WERI-Rb-1 (cell line): Measurements from ENCODE around the gene STX7.

Experiments used
- DNase-seq: peaks from one replicate; pipeline ENCODE4 v3.0.0-alpha.2; 2020
- H3K27ac ChIP-seq: fragments of 250-450 bp; sonication (Bioruptor Pico); 2 replicates; pipeline ENCODE4 v1.5.1; 2020; ENCODE audit warnings: mild to moderate bottlenecking, moderate library complexity
- H3K27me3 ChIP-seq: fragments of 250-450 bp; sonication (Bioruptor Pico); 2 replicates; pipeline ENCODE4 v1.5.1; 2021; ENCODE audit warnings: mild to moderate bottlenecking, low read depth, moderate library complexity; ENCODE audit not compliant: insufficient read depth, severe bottlenecking
- H3K36me3 ChIP-seq: fragments of 250-450 bp; sonication (Bioruptor Pico); 2 replicates; pipeline ENCODE4 v1.5.1; 2020; ENCODE audit warnings: mild to moderate bottlenecking, moderate library complexity
- H3K4me3 ChIP-seq: 2 replicates; pipeline ENCODE4 v1.5.1; 2011; ENCODE audit warnings: low read depth, mild to moderate bottlenecking, control low read depth, low read length
- H3K9me3 ChIP-seq: fragments of 250-450 bp; sonication (Bioruptor Pico); 2 replicates; pipeline ENCODE4 v1.5.1; 2021; ENCODE audit warnings: mild to moderate bottlenecking, moderate library complexity; ENCODE audit not compliant: severe bottlenecking
- TF ChIP-seq, protein P1 (sequence below): IDR thresholded peaks from 2 replicates; pipeline ENCODE4 v1.5.1; 2011; ENCODE audit warnings: low read depth, mild to moderate bottlenecking, control low read depth, inconsistent platforms, low read length

The STX7 gene

DNA sequence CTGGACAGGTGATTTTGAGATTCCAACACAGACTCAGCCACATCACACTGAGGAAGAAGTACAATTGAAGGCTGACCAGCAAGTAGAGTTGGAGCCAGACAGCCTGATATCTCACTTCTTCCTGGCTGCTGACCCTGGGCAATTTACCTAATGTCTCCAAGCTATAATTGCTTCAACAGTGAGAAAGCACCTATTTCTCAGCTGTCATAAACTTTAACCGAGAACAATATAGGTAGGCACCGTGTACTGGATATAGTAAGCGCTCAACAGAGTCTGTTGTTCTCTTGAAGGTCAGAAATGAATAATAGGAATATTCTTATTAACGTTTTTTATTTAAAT, 28.3 kb downstream of the STX7 start:
- Histone ChIP-seq H3K9me3 (no peaks in the 10 kb centered on the region), H3K27ac (no peak overlapping the region)

DNA sequence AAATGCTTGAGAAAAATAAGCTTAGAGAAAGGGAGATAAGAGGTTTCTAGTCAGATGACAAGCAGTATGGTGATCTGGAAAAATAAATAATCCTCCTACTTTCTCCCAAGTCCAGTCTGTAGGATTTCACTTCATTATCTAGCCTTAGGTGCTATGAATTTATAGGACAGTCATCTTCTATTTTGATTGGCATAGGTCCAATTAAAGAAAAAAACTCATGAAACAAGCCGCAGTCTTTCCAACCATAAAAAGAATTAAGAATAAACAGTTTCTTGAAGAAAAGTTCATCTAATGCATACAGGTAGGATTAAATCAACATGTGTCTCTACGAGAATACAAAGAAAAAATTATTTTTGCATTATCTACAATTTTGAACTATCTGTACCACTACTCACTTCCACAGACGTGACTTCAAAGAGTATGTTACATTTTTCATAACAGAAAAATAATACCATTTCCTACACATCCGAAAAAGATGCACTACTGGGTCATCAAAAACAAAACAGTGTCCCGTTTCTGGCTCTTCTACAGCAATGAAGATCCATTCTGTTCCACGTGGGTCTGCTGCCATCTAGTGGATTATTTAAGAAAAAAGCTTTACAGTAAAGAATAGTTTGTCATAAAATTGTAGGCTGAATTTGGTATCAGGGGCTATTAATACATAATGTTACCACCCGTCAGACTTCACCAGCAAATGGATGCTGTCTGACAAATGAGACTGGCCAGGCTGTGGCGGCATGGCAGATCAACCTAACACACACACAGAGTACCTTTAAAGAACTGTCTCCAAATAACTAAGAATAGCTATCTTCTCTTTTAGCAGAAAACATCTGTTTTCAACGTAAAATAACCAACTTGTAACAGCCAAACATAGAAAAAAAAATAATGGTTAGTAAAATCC, 28.9 kb downstream of the STX7 start:
- TF ChIP-seq, protein P1, sequence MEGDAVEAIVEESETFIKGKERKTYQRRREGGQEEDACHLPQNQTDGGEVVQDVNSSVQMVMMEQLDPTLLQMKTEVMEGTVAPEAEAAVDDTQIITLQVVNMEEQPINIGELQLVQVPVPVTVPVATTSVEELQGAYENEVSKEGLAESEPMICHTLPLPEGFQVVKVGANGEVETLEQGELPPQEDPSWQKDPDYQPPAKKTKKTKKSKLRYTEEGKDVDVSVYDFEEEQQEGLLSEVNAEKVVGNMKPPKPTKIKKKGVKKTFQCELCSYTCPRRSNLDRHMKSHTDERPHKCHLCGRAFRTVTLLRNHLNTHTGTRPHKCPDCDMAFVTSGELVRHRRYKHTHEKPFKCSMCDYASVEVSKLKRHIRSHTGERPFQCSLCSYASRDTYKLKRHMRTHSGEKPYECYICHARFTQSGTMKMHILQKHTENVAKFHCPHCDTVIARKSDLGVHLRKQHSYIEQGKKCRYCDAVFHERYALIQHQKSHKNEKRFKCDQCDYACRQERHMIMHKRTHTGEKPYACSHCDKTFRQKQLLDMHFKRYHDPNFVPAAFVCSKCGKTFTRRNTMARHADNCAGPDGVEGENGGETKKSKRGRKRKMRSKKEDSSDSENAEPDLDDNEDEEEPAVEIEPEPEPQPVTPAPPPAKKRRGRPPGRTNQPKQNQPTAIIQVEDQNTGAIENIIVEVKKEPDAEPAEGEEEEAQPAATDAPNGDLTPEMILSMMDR: 0 out of 2 replicates have a peak, but pooled peaks have one; percentile 12
- H3K27ac ChIP-seq: no peak overlapping the region
- no peaks in the 10 kb centered on the region for H3K9me3 ChIP-seq
- no peaks in the 10 kb centered on the region for H3K36me3 ChIP-seq
- peak; percentile 20 for DNase-seq
- H3K27me3 ChIP-seq: no peaks in the 10 kb centered on the region
- H3K4me3 ChIP-seq: no peak overlapping the region

More for the DNA sequence above, 28.3 kb downstream of the STX7 start:
- Histone ChIP-seq H3K36me3 (no peaks in the 10 kb centered on the region), H3K4me3 (no peak overlapping the region), H3K27me3 (no peaks in the 10 kb centered on the region)
- TF ChIP-seq, protein P1: no peak
- DNase-seq: no peak

DNA sequence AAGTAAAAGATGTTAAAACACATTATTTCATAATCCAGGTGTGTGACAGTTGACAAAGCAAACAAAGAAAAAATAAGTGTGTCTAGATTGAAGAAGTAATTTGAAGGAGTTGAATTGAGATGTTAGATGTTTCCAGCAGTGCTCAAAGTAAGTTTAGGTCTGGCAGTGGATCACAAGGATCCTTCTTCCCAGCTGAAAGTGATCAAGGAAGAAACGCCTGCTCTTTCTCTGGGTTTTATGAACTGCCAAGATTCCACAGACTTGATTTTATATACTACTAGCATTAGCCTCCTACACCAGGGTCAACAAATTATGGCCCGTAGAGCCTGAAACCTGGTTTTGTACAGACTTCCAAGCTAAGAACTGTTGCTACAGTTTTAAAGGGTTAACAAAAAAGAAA, 30.3 kb downstream of the STX7 start:
- DNase-seq: no peak
- Histone ChIP-seq H3K36me3 (no peaks in the 10 kb centered on the region), H3K4me3 (no peak overlapping the region), H3K9me3 (no peaks in the 10 kb centered on the region), H3K27ac (no peak overlapping the region), H3K27me3 (no peaks in the 10 kb centered on the region)
- TF ChIP-seq, protein P1: no peak

DNA sequence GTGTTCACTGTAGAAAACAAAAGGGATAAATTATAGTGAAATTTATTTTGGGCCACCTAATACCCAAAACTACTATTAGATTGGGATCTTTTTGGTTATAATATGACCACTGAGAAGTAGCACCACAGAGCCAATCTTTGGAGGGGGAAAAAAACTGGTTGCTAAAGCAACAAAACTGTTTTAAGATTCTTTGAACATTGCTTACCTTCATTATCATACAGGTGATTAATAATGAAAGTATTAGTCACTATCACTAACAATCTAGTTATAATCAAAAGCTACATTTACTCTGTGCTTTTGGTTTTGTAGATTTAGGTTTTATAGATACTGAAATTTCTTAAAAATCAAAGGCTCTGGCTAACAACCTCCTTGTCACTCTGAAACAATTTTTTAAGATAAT, 31.7 kb downstream of the STX7 start:
- no peak overlapping the region for H3K27ac ChIP-seq
- no peaks in the 10 kb centered on the region for H3K36me3 ChIP-seq
- TF ChIP-seq, protein P1: no peak
- no peaks in the 10 kb centered on the region for H3K9me3 ChIP-seq
- no peak overlapping the region for H3K4me3 ChIP-seq
- DNase-seq: no peak
- H3K27me3 ChIP-seq: no peaks in the 10 kb centered on the region

DNA sequence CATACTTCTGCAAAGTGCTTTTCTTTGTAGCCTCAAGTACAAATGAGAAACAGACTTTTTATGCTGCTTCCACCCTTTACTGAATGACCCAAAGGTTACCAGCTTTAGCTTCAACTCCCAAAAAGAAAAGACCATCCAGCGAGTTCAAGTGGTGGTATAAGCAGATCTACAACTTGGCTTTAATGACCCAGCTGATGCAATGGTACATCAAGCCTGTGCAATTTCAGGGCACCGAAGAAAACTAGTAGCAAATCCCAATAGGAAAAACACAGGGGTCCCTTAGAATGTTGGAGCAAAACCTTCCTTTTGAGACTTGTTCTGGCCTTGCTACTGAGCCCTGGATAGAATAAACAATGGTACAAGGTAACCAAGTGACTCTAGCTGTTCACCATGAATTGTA, 33.8 kb downstream of the STX7 start:
- H3K9me3 ChIP-seq: no peaks in the 10 kb centered on the region

More for the DNA sequence above, 33.8 kb downstream of the STX7 start:
- Histone ChIP-seq H3K36me3 (no peaks in the 10 kb centered on the region), H3K4me3 (no peak overlapping the region), H3K27ac (no peak overlapping the region), H3K27me3 (no peaks in the 10 kb centered on the region)
- no peak for DNase-seq
- TF ChIP-seq, protein P1: no peak
